Stimulated activated CD4-positive, alpha-beta T cell treated with anti-CD3 and anti-CD28 coated beads, Interleukin-1b, Interleukin-23, amount 100 ng/mL, for 4 hours (primary cell): Measurements from ENCODE around the gene DISP3.
A peak's percentile ranks its signal among the peaks of the same experiment; 100 is the strongest.

Experiments used
- DNase-seq, 2 donors: peaks; one replicate each; pipeline ENCODE4 v3.0.0-alpha.2; 2020; ENCODE audit warnings: low read depth in 2 of 2

DISP3 gene

DNA sequence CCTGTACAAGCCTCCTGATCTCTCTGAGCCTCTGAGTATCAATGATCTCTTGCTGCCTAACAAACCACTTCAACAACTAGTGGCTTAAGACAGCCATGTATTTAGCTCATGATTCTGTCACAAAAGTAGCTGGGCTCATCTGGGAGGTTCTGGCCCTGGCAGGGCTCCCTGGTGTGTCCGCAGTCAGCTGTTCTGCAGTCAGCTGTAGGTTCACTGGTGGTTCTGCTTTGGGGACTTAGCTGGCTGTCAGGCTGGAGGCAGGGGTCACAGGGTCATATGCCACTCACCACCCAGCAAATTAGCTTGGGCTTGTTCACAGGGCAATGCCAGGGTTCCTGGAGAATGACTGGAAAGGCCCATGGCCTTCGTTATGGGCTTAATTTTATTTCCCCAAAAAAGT, 64.8 kb downstream of the DISP3 start:
- no peak for DNase-seq

DNA sequence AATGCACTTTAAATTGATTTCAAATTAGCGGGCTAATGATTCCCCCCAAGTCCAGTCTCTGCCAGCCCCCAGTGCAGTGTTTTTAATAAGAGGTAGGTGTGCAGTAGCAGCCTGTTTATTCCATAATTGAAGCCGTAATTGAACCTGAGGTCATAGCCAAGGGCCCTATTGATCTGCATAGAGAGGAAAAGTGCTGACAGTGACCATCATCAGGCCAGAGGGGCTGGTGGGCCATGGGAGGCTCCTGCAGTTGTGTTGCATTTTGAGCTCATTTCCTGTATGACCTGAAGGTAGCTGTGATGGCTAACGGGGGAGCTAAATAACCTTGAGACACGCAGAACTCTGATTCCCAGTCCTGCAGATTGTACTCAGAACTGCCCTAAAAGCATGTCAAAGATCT, 67.5 kb downstream of the DISP3 start:
- no peak for DNase-seq

DNA sequence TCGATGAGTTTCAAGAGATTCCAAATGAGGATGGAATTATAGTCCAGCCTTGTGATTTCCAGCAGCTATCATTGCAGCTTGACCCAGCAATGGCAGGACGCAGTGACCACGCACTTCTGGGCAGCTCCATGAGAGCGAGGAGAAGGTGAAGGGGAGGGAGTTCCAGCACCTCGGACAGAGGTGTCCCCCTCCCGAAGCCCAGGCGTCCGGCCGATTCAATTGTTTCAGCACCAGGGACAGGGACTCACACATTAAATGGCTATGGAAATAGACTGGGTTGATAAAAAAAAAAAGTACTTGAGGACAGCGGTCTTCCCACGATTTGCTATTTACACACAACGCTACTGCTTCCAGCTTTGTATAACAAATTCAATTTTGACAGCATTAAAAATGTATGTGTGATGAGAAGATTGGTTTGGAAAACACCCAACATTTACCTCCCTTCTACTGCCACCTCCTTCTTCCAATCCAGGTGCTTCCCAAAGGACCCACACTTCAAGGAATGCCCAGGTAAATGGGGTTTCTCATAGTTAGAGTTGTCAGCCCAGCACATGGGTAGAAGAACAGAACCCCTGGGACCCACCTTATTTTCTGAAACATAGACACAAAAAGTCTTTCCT, 71.8 kb downstream of the DISP3 start:
- peak in 1 of 2 donors; percentile 7 for DNase-seq

DNA sequence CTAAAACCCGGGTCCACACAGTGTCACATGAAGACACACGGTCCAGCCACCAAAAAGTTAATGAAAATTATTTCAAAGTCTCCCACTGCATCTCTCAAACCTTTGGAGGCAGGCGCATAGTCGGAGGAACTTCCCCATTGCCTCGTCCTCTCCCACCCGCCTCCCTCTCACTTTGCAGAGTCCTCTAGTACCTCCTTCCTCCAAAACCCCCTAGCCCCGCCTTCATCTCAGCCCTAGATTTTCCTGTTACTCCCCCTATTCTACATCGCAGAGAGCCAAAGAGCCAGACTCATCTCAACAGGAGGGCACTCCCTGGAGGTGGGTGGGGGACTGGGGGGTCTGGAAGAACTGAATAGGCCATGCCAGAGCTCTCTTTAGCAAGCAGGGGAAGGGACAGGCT, 79.3 kb downstream of the DISP3 start:
- no peak for DNase-seq

DNA sequence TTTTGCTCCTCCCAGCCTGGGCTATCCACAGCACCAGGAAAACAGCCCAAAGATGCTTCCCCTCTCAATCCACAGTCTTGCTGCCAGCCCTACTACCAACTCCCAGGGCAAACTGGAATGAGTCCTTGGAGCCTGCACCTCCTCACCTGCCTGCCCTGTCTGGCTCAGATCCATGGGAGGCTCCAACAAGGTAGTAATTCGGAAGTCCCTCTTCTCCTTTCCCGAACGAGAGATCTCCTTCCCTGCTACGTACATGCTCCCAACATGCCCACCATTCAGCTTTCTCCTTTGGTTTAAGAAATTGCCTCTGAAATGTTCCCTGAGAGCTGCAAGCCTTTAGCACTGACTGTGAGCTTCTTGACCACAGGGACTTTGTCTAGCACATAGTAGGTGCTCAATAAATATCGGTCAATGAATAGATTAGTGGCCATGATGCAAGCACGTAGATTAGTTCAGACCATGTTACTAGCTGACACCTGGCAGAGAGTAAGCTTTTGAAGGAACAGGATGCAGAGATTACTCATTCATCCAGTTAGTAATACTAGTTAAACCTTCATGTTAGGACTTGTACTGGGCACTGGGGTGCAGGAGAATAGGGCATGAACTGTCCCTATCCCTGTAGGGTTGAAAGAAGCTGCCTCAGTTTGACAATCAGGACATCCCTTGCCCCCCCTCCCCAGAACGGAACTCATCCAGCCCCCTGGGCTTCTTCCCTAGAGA, 80.1 kb downstream of the DISP3 start:
- no peak for DNase-seq

DNA sequence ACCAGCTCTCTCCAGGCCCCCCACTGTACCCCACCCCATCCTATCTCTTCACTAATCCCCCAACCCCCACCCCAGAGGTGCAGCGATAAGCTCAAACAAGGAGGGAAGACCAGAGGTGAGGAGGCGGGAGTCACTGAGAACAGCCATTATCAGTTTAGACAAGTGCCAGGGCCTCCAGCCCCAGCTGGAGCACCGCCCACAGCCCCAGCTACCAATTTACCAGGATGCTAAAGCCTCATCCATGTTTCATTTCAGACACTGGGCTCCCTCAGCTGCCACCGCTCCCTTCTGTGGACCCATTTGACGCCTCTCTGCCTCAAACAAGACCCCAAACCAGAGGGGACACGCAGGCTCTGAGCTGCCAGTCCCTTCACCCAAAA, 80.6 kb downstream of the DISP3 start:
- no peak for DNase-seq

DNA sequence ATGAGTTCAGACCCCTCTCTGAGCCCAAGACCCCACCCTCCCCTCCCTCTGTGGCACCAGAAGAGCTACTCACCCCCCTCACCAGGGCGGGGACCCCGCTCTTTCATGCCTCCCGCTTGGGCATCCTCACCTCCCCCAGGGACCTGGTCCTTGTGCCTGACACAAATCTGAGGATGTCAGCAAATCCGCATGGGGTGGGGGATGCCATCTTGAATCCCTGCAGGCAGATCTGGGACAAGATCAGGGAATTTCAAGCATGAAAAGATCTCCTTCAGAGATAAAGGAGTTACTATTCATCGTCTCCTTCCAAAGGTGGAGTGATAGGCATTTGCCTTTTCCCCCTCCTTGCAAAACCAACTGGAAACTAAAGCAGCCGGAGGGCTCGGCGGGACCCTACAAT, 81.1 kb downstream of the DISP3 start:
- DNase-seq = no peak

DNA sequence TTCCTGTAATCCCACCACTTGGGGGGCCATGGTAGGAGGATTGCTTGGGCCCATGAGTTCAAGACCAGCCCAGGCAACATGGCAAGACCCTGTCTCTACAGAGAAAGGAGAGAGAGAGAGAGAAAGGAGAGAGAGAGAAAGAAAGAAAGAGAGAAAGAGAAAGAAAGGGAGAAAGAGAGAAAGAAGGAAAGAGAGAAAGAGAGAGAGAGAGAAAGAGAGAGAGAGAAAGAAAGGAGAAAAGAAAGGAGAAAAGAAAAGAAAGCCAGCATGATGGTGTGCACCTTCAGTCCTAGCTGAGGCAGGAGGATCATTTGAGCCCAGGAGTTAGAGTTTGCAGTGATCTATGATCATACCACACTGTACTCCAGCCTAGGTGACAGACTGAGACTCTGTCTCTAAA, 82.8 kb downstream of the DISP3 start:
- DNase-seq = no peak

DNA sequence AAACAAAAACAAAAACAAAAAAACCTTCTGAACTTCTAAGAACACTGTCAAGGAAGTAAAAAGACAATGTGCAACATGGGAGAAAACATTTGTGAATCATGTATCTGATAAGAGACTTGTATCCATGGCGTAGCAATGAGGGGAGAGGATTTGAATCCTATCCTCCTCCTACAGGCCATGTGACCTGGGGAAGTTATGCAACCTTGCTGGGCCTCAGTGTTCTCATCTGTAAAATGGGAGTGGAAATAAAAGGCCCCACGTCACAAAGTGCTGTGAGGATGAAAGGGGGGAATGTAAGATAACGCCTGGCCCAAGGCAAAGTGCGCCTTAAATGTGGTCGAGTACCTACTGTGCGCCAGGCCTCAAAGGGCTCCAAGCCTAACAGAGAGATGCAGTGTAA, 83.7 kb downstream of the DISP3 start:
- DNase-seq = no peak

DNA sequence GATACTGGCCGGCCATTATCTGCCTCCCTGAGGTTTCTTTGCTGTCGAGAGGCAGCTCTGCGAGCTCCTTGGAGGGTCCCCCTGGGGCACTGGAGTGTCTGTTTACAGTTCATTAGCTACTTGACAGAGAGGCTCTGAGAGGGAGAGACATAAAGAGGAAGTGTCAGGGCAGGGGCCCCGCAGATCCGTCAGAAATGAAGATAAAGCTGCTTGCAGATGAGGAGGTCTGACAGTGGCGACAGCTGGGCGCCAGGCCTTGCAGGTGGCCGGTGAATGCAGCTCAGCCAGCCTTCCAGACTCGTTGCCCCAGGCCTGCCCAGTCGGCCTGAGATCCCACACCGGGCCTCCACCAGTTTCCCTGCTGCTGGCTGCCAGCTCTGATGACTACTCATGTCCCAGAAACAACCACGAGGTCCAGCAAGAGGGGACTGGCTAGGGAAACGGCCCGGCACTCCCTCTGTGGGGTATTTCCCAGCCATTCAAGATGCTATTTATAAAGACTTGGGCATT, 84.7 kb downstream of the DISP3 start:
- DNase-seq = no peak

DNA sequence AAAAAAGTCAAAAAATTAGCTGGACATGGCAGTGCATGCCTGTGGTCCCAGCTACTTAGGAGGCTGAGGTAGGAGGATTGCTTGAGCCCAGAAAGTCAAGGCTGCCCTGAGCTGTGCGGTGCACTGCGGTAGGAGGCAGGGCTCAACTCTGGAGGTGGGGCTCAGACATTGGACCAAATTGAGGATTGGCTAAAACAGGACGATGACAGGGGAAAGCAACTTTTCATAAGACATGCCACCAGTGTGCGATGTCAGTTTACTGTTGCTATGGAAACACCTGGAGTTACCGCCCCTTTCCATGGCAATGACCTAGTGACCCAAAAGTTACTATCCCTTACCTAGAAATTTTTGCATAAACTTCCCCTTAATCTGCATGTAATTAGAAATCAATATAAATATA, 85.3 kb downstream of the DISP3 start:
- DNase-seq = no peak

DNA sequence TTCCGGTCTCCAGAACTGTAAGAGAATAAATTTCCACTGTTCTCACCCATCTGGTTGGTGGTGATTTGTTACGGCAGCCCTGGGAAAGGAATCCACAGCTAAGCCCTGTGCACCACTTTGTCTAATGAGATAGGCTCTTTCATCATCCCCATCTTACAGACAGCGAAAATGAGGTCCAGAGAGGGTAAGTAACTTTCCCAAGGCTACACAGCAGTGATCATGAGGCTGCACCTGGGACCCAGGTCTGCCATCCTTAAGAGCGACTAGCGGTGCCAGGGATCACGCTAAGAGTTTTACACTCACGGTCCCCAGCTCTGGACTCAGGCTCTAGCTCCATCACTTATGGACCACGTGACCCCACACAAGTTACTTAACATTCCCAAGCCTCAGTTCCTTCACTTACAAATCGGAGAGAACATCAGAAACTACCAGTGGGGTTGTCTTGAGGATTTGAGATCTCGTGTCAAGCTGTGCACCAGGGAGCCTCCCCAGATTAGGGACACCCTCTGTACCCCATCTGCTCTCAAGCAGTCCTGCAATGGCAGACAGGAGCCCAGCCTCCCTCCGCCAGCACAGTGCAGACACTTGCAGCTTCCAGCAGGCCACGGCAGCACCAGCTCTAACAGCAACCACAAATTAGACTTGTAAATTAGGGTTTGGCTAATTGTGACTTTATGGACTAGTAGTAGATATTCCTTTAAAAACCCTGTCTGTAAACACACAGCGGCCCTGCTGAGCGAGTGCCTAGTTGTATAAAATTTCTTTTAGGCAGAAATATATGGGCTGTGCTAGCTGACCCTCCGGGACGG, 87.3 kb downstream of the DISP3 start:
- DNase-seq = no peak

DNA sequence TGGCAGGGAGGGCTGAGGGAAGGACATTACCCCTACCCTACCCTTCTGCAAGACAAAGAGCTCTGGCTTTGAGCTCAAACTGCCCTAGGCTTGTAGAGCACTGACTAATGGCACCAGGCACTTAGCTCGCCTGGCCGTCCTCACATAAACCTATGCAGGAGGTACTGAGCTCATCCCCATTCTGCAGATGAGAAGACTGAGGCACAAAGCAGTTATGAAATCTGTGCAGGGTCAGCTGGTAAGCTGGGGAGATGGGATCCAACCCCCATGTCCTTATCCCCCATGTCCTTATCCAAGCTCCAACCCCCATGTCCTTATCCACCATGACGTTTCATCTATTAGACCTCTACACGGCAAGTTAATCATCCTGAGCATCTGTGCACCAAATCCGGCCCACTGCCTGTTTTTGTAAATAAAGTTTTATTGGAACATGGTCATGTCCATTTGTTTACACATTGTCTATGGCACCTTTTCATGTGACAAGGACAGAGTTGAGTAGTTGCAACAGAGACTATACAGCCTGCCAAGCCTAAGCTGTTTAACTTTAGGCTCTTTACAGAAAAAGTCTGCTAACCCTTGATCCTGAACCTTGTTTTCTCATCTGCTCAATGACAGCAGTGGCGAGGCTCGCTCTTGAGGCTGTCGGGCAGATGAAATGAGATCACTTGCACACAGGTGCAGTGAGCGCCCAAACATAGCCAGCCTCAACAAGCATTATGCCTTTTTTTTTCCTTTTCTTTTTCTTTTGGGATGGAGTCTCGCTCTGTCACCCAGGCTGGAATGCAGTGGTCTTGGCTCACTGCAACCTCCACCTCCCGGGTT, 88.5 kb downstream of the DISP3 start:
- DNase-seq = no peak

DNA sequence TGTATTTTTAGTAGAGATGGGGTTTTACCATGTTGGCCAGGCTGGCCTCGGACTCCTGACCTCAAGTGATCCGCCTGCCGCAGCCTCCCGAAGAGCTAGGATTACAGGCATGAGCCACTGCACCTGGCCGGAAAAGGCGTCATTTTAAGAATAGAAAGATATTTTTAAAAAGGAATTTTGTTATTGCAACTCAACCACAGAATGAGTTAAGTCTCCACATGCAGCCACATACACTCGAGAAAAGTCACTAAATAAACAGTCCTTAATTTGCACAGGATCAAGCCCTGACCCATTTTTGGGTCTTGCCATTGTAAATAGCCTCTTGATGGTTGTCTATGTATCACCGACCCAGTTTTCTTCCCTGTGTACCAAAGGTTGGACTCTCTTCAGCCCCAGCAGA, 89.7 kb downstream of the DISP3 start:
- DNase-seq = no peak

DNA sequence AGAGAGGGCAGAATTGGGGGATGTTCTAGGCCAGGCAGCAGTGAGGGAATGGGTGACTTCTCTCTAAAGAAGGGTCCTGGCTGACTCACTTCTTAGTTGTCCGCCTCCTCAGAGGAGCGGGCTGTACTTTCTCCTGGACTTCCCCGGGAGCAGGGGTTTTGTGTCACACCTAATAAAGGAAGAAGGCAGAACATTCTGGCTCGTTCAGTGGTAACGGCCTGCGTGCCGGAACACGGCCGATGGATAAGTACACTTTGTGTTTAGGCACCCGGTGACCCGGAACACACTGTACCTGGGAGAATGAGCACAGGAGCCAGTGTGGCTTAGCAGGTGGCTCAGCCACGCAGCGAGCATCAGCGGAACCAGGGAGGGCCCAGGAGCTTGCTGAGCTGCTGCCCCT, 90.6 kb downstream of the DISP3 start:
- no peak for DNase-seq

DNA sequence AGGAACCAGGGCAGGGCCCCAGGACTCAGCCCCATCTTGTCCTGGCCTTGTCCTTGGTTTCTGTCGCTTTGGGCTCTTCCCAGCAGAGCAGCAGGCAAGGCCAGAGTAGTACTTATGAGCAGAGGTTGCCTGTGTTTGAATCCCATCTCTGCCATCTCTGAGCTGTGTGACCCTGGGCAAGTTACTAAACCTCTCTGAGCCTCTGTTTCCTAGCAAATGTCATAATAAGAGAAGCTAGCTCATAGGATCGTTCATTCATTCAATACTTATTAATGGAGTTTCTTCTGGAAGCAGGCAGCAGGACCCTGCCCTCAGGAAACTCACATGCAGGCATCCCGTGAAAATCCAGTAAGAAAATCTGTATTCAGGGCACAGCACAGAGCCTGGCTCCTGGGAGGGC, 91.0 kb downstream of the DISP3 start:
- no peak for DNase-seq

DNA sequence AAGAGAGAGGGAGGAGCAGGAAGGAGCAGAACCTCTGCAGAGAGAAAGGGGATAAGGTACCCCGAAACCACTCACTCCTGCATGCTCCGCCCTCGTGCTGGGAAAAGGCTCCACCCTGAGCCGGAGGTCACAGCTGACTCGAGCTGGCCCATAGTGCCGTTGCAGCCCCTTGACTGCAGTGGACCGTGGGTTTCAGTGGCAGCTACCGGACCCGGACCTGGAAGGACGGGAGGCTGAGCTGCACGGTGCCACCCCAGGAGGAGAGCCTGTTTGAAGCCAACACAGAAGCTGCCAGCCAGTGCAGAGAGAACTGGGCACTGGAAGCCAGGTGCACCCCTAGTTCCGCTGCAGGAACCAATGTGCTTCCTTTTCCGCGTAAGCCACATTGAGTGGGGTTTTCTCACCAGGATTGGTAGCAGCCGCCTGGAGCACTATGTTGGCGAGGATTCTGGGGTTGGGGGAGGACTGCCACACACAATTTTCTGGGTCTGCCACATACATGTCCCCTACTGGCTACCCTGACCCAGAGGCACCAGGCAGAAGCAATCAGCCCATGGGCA, 91.9 kb downstream of the DISP3 start:
- no peak for DNase-seq

DNA sequence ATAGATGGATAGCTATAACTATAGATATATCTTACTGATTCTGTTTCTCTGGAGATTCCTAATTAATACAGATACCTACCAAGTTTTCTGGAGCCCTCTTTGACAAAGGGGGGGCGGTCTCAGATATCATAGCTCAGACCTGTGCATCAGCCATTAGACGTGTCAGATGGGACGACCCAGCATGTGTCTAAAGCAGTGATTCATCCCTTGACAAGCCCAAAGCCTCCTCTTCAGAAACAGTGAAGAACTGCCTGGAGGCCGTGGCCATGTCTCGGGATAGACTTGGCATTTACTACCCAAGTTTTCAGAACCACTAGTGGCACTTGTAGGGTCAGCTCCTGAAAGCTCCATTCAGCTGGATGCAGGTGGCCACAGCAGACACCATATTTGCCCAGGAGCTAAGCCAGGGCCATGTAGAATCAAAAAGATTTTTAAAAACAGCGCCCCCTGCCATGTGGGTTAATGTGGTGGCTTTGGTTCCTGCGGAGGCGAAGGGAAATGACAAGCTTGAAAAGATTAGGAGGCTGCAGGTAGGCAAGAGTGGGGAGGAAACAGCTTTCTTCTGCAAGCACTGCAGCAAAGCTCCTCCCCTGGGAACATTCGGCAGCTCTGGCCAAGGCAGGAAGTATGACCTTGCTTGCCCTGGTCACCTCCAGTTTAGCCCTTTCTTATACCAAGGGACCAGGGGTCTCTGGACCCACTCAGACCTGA, 93.1 kb downstream of the DISP3 start:
- no peak for DNase-seq

DNA sequence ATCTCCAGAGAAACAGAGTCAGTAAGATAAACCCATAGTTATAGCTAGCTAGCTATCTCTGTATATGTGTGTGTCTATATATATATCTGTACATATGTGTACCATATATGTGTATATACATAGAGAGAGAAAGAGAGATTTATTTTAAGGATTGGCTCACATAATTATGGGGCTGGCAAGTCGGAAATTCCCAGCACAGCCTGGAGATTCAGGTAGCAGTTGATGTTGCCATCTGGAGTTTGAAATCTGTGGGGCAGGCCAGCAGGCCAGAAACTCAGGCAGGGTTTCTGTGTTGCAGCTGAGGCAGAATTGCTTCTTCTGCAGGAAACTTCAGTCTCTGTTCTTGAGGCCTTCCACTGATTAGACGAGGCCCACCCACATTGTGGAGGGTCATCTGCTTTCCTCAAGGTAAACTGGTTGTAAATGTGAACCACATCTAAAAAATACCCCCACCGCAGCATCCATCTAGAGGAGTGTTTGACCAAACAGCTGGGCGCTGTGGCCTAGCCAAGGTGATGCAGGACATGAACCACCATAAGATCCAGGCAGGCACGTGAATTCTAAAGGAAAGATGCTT, 94.2 kb downstream of the DISP3 start:
- no peak for DNase-seq

DNA sequence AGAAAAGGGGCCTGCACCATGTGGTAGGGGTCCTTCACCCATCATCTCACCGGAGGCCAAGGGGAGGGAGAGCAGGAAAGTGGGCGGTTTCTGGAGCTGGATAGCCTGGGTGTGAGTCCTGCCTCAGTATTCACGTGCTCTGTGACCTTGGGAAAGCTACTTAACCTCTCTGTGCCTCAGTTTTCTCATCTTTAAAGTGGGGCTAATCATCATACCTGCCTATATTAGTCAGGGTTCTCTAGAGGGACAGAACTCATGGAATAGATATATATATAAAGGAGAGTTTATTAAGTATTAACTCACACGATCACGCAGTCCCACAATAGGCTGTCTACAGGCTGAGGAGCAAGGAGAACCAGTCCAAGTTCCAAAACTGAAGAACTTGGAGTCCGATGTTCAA, 96.6 kb downstream of the DISP3 start:
- DNase-seq = no peak
